ENCODE data around the gene NREP.

NREP gene

DNA sequence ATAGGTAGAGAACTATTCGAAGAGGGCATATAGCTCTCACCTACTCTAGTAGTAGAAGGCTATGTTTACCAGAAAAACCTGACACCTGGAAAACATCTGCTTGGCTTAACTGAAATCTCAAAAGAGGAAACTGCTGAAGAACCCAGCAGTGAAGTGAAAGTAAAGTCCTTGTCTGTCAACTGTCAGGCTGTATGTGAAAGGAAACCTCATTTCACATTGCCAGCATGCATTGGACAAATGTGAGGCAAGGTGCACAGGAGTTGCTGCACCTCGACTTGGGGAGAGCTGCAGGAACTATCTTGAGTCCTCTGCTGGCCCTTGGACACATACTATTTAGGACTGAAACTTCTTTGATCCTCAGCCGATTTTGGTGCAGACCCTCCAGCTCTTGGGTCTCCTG, 53.3 kb downstream of the NREP start:
- TF ChIP-seq, protein P1, sequence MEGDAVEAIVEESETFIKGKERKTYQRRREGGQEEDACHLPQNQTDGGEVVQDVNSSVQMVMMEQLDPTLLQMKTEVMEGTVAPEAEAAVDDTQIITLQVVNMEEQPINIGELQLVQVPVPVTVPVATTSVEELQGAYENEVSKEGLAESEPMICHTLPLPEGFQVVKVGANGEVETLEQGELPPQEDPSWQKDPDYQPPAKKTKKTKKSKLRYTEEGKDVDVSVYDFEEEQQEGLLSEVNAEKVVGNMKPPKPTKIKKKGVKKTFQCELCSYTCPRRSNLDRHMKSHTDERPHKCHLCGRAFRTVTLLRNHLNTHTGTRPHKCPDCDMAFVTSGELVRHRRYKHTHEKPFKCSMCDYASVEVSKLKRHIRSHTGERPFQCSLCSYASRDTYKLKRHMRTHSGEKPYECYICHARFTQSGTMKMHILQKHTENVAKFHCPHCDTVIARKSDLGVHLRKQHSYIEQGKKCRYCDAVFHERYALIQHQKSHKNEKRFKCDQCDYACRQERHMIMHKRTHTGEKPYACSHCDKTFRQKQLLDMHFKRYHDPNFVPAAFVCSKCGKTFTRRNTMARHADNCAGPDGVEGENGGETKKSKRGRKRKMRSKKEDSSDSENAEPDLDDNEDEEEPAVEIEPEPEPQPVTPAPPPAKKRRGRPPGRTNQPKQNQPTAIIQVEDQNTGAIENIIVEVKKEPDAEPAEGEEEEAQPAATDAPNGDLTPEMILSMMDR (IDR thresholded peaks at IDR 0.05; ENCODE audit: low read length, missing control alignments): no peak
- H3K4me3 ChIP-seq (replicated peaks; ENCODE audit: low read depth, low read length): no peak overlapping the region
- no peak for DNase-seq (ENCODE audit: low read depth)

DNA sequence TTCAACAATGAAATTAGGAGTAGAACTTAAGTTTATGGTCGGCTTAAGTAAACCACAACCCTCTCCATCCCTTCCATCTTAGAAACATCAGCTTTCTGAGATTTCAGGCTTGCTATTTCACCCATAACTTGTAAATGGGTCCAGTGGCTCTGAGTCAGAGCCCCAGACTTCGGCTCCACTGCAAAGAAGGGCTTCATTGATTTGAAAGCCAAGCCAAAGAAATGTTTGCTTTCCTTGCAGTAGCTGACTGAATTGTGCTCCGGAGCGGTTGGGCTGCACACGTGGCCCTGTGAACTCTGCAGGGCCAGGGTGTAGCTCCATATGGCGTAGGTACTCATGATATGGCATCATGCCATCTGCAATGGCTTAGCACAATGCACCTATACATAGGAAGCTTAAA, 57.0 kb downstream of the NREP start:
- no peak overlapping the region for H3K4me3 ChIP-seq (replicated peaks; ENCODE audit: low read depth, low read length)
- TF ChIP-seq, protein P1 (IDR thresholded peaks at IDR 0.05; ENCODE audit: low read length, missing control alignments): no peak
- no peak for DNase-seq (ENCODE audit: low read depth)

DNA sequence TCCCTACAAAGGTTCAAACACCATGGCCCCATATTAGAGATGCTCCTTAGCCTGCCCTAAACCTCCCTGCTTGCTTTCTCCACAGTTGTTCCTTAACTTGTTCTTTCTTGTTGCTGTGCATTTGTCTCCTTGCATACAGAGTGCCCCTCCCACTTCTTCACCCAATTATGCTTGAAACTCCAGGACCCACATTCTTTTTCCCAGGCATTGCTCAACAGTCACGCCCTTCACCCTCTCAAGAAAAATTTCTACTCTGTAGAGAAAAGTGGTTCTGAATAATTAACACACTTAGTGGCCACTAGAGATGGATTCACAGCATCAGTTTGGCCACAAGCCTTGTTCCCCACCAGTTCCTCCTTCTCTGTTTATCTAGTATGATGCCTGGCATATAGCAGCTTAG, 57.7 kb downstream of the NREP start:
- H3K4me3 ChIP-seq (replicated peaks; ENCODE audit: low read depth, low read length): no peak overlapping the region
- DNase-seq (ENCODE audit: low read depth): no peak
- TF ChIP-seq, protein P1 (IDR thresholded peaks at IDR 0.05; ENCODE audit: low read length, missing control alignments): no peak

DNA sequence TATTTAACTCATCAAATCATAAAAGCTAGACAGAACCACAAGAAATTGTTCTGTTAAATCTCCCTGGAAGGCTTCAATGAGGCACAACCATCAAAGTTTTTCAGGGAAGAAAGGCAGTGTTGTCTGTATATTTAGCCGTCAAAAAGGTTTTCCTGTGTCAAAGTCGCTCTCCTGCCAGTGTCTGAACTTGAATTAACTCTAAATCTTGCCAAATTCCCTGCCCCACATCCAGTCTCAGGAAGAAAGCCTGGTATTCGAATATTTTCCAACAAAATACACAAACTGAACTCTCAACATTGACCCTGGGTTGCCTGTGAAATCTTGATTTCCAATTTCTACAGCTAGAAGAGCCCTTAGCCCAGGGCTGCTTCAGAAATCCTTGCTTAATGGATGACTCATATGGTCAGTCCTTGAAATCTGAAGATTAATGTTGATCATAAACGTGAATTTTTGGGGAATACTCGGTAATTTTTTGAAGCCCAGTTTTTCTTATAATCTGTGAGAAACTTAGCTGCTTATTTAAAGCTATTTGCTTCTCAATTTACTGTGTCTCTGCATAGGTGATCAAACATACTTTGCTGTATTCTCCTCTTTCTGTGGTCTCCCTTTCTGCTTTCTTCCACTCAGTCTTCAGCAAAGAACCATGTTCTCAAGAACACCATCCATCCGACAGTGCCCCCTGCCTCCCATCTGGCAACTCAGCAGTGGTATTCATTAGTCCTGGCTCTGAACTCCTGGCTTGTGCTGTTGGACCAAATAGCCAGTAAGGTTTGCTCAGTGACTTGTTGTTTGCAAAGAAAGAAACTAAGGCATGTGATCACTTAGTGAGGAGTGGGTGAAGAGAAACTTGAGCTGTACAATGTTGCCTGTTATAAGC, 58.9 kb downstream of the NREP start:
- peak; percentile 47 for DNase-seq (ENCODE audit: low read depth)
- no peak overlapping the region for H3K4me3 ChIP-seq (replicated peaks; ENCODE audit: low read depth, low read length)
- TF ChIP-seq, protein P1 (IDR thresholded peaks at IDR 0.05; ENCODE audit: low read length, missing control alignments): peak; percentile 21

DNA sequence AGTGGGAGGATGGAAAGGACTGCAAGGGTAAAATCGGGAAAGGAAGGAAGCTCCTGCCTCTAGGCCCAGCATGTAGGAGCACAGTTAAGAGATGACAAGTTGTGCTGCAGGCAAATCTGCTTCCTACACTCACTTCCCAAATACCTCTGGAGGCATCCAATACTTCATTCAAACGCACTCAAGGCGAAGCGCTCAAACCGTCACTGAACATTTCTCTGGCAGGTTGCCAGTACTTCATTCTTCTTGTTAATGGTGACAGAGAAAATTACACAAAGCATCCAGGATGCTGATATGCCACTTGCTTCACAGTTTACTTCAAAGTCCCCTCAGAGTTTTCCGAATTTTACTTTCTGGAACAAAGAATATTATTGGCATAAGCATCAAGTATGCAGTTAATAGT, 59.8 kb downstream of the NREP start:
- H3K4me3 ChIP-seq (replicated peaks; ENCODE audit: low read depth, low read length): no peak overlapping the region
- DNase-seq (ENCODE audit: low read depth): peak; percentile 39
- TF ChIP-seq, protein P1 (IDR thresholded peaks at IDR 0.05; ENCODE audit: low read length, missing control alignments): no peak

DNA sequence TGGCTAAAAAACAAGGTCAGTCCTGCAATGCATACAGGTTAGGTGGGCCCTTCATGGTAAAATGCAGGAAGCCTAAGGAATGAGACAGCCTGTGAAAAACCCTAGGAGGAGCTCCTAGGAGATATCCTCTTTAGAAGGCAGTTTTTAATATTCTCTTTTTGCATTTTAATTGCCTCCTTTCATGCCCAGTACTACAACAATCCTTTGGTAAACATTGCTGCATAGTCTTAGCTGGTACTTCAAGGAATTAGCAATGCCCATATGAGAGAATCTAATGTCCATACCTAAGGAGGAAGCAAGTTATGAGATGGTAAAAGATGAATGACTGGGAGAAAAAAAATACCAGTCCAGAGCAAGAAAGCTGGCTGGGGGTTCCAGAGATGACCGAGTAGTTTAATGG, 61.0 kb downstream of the NREP start:
- TF ChIP-seq, protein P1 (IDR thresholded peaks at IDR 0.05; ENCODE audit: low read length, missing control alignments): no peak

DNA sequence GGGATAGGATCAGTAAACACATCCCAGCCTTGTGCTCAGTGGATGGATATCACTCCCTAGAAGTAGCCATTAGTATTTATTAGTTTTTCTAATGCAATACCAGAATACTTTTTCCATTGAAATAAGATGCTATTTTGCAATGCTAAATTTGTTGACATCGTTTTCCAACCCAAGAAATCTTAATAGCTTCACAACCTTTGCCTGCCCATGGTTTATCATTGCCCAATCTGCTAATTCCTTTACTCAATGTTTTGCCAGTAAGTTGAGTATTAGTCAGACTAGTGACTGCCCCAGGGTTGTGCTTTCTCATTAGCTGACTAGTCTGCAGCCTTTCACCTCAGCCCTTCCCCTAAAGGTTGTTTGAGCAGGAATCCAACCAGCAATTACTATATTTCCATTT, 62.9 kb downstream of the NREP start:
- no peak overlapping the region for H3K4me3 ChIP-seq (replicated peaks; ENCODE audit: low read depth, low read length)
- TF ChIP-seq, protein P1 (IDR thresholded peaks at IDR 0.05; ENCODE audit: low read length, missing control alignments): no peak
- peak; percentile 66 for DNase-seq (ENCODE audit: low read depth)

More for the DNA sequence above, 61.0 kb downstream of the NREP start:
- DNase-seq (ENCODE audit: low read depth): no peak
- H3K4me3 ChIP-seq (replicated peaks; ENCODE audit: low read depth, low read length): no peak overlapping the region
